HepG2 (cell line): Measurements from ENCODE around the gene ADGRF1. TPM values are rescaled to one million over a fixed set of nuclear protein-coding genes. Genes with fewer than 3 reads are reported as not detected.

Experiments
- ATM ChIP-seq: fragments of 450-650 bp; IDR thresholded peaks from 2 replicates; pipeline ENCODE4 v1.7.1; 2017; ENCODE audit warnings: mild to moderate bottlenecking, borderline replicate concordance
- BCL6 ChIP-seq: IDR thresholded peaks from 2 replicates; pipeline ENCODE4 v1.6.1; 2016; ENCODE audit warnings: missing genetic modification reagents, missing compliant biosample characterization
- EP300 ChIP-seq, 3 experiments: sonication (generic) in 1 of 3; formaldehyde crosslinking in 1 of 3; IDR thresholded peaks; 2 replicates each; pipeline versions ENCODE4 v1.5.1 to v1.6.1; 2011 to 2020; ENCODE audit warnings: low read depth in 2 of 3, low read length in 2 of 3, borderline replicate concordance in 1 of 3, improper control_type of control experiment in 1 of 3, mild to moderate bottlenecking in 1 of 3, missing genetic modification reagents in 1 of 3, moderate library complexity in 1 of 3
- FOXP4 ChIP-seq: sonication (generic); formaldehyde crosslinking; IDR thresholded peaks from 2 replicates; pipeline ENCODE4 v1.4.0; 2020; ENCODE audit warnings: missing genetic modification reagents
- GABPB1 ChIP-seq: IDR thresholded peaks from 2 replicates; pipeline ENCODE4 v1.6.1; 2016; ENCODE audit warnings: mild to moderate bottlenecking, missing genetic modification reagents, moderate library complexity, missing compliant biosample characterization
- HHEX ChIP-seq: IDR thresholded peaks from 2 replicates; pipeline ENCODE4 v1.6.1; 2016; ENCODE audit warnings: control low read depth
- IRF1 ChIP-seq: sonication (generic); formaldehyde crosslinking; IDR thresholded peaks from 2 replicates; pipeline ENCODE4 v1.4.0; 2020; ENCODE audit warnings: low read depth, mild to moderate bottlenecking, missing genetic modification reagents
- KDM5A ChIP-seq: fragments of 200-600 bp; sonication (generic); IDR thresholded peaks from 2 replicates; pipeline ENCODE4 v1.7.0; 2018; ENCODE audit warnings: antibody characterized with exemption, mild to moderate bottlenecking, low read length, borderline replicate concordance
- MYPOP ChIP-seq: sonication (generic); formaldehyde crosslinking; IDR thresholded peaks from 2 replicates; pipeline ENCODE4 v1.8.1; 2023; ENCODE audit warnings: mild to moderate bottlenecking, moderate library complexity, missing genetic modification reagents
- PHF8 ChIP-seq: sonication (generic); formaldehyde crosslinking; IDR thresholded peaks from 2 replicates; pipeline ENCODE4 v1.5.0; 2020; ENCODE audit warnings: missing genetic modification reagents
- SNAPC2 ChIP-seq: sonication (generic); formaldehyde crosslinking; IDR thresholded peaks from 2 replicates; pipeline ENCODE4 v1.8.1; 2022; ENCODE audit warnings: mild to moderate bottlenecking, missing genetic modification reagents
- SYNCRIP ChIP-seq: fragments of 200-400 bp; formaldehyde crosslinking; IDR thresholded peaks from 2 replicates; pipeline ENCODE4 v1.6.1; 2018; ENCODE audit warnings: mild to moderate bottlenecking, low read depth, low read length; ENCODE audit not compliant: insufficient read depth
- TBP ChIP-seq: sonication (generic); formaldehyde crosslinking; IDR thresholded peaks from 2 replicates; pipeline ENCODE4 v1.5.0; 2020; ENCODE audit warnings: missing genetic modification reagents
- TOPORS ChIP-seq: sonication (generic); formaldehyde crosslinking; IDR thresholded peaks from 2 replicates; pipeline ENCODE4 v1.8.0; 2023; ENCODE audit warnings: mild to moderate bottlenecking, missing genetic modification reagents
- ZBTB42 ChIP-seq: sonication (generic); formaldehyde crosslinking; IDR thresholded peaks from 2 replicates; pipeline ENCODE4 v1.5.0; 2020; ENCODE audit warnings: mild to moderate bottlenecking, missing genetic modification reagents
- ZFP82 ChIP-seq: sonication (generic); formaldehyde crosslinking; IDR thresholded peaks from 2 replicates; pipeline ENCODE4 v1.5.1; 2020; ENCODE audit warnings: mild to moderate bottlenecking, missing genetic modification reagents, borderline replicate concordance
- ZMAT3 ChIP-seq: sonication (generic); formaldehyde crosslinking; conservative IDR thresholded peaks from 2 replicates; pipeline ENCODE4 v1.7.0; 2021; ENCODE audit warnings: missing genetic modification reagents
- ZNF281 ChIP-seq: sonication (generic); formaldehyde crosslinking; IDR thresholded peaks from 2 replicates; pipeline ENCODE4 v1.4.0; 2020; ENCODE audit warnings: missing genetic modification reagents, borderline replicate concordance
- ZNF33A ChIP-seq: sonication (generic); formaldehyde crosslinking; IDR thresholded peaks from 2 replicates; pipeline ENCODE4 v1.5.1; 2020; ENCODE audit warnings: missing genetic modification reagents, mild to moderate bottlenecking, moderate library complexity, borderline replicate concordance
- ZNF550 ChIP-seq: sonication (generic); formaldehyde crosslinking; IDR thresholded peaks from 2 replicates; pipeline ENCODE4 v1.4.0; 2020; ENCODE audit warnings: mild to moderate bottlenecking, missing genetic modification reagents, borderline replicate concordance
- ZNF749 ChIP-seq: sonication (generic); formaldehyde crosslinking; IDR thresholded peaks from 2 replicates; pipeline ENCODE4 v1.8.0; 2022; ENCODE audit warnings: mild to moderate bottlenecking, missing genetic modification reagents, moderate library complexity, borderline replicate concordance
- ZNF788 ChIP-seq: sonication (generic); formaldehyde crosslinking; IDR thresholded peaks from 2 replicates; pipeline ENCODE4 v1.5.0; 2020; ENCODE audit warnings: mild to moderate bottlenecking, missing genetic modification reagents, borderline replicate concordance
- ZNF841 ChIP-seq: sonication (generic); formaldehyde crosslinking; IDR thresholded peaks from 2 replicates; pipeline ENCODE4 v1.8.1; 2023; ENCODE audit warnings: missing genetic modification reagents, borderline replicate concordance
- polyA plus RNA-seq, 8 experiments: library from polyadenylated mRNA; depleted of rRNA in 3 of 8; stranded (reverse) in 7 of 8; unstranded in 1 of 8; fragments of >200 nt; fragmentation: Illumina TruSeq in 4 of 8; extraction: Trizol in 4 of 8; gene quantifications; 2 replicates each; pipeline versions ENCODE4 v1.2.1 to v1.2.3, GENCODE V29; 2011 to 2016; ENCODE audit warnings: low read depth in 4 of 8, missing spikeins in 1 of 8, mixed read lengths in 1 of 8; ENCODE audit not compliant: insufficient read depth in 1 of 8
- total RNA-seq, 5 experiments: library from RNA; depleted of rRNA; stranded (reverse); fragments of >200 nt; fragmentation: Illumina TruSeq; extraction: Trizol; gene quantifications; 2 replicates each; pipeline ENCODE4 v1.2.3, GENCODE V29; 2016; ENCODE audit warnings: low read depth in 1 of 5

Gene ADGRF1
- total and polyA plus RNA-seq, 2 of the 13 experiments (the other 11 are each of a cell fraction or from before 2014, with no cell fraction given) = not detected

GRCh38 chr6:47086051-47086770, 44.1 kb upstream of the ADGRF1 start (continued):
- TF ChIP-seq GABPB1 (CRISPR knock-in tag) (no peak), ZNF281 (CRISPR knock-in tag) (no peak), ZNF749 (CRISPR knock-in tag) (no peak), ZNF841 (no peak), EP300 (IDR thresholded peaks at IDR 0.05; ENCODE audit: low read depth in 2 of 2, low read length in 2 of 2) (peak in 1 of 2 experiments; percentile 21; a peak in 1 of 4 replicates), EP300 (CRISPR knock-in tag; IDR thresholded peaks at IDR 0.05; ENCODE audit: borderline replicate concordance) (no peak), ZBTB42 (no peak), TOPORS (CRISPR knock-in tag) (no peak), ZNF788 (CRISPR knock-in tag) (no peak), ZNF550 (no peak), PHF8 (CRISPR knock-in tag) (no peak), SYNCRIP (no peak), ZMAT3 (no peak), TBP (CRISPR knock-in tag) (no peak), ZFP82 (CRISPR knock-in tag) (no peak), IRF1 (no peak), MYPOP (CRISPR knock-in tag) (no peak), BCL6 (CRISPR knock-in tag) (no peak), FOXP4 (CRISPR knock-in tag) (no peak), SNAPC2 (no peak), KDM5A (no peak), ZNF33A (no peak), ATM (no peak), HHEX (CRISPR knock-in tag) (no peak)
